Measurements from ENCODE around the gene CDC42BPG.
"Not testable (repeated sequence)": the region's sequence is repeated elsewhere in the genome, so short reads cannot be mapped to it uniquely, and the experiment has no call there.

GRCh38 chr11:64815433-64815832 is 29.0 kb downstream of the CDC42BPG start:
- TF ChIP-seq CTCF (IDR thresholded peaks at IDR 0.05); REST (IDR thresholded peaks at IDR 0.05; ENCODE audit: insufficient read depth in 1 of 2, low read depth in 2 of 2, low read length in 1 of 2): not testable (repeated sequence)
